H1 (cell line): ENCODE measurements around the gene AIDA. TPM values are rescaled to one million over a fixed set of nuclear protein-coding genes. Genes with fewer than 3 reads are reported as not detected.

Experiments
- CTCF ChIA-PET: fragments of 300-600 bp; sonication (Branson Sonifier 250); formaldehyde crosslinking; loops from one replicate; lab custom pipeline; 2021; ENCODE audit not compliant: partially characterized antibody; lab: Charles Lee
- POLR2A ChIA-PET: fragments of 300-600 bp; sonication (Branson Sonifier 250); formaldehyde crosslinking; loops from one replicate; lab custom pipeline; 2021; ENCODE audit warnings: inconsistent platforms; ENCODE audit not compliant: partially characterized antibody; lab: Charles Lee
- DNase-seq, 2 experiments: peaks; one replicate each; pipeline versions ENCODE4 v3.0.0 to v3.0.0-alpha.2; 2010 to 2022; ENCODE audit warnings: low spot score in 2 of 2, low read depth in 1 of 2, mixed read lengths in 1 of 2
- FAIRE-seq: peaks from 2 replicates; lab custom pipeline; 2011; peaks lifted over from hg19 to GRCh38; lab: Jason Lieb, UNC
- H2AFZ ChIP-seq: 2 replicates; pipeline ENCODE4 v1.8.1; 2012; ENCODE audit warnings: low read length, inconsistent platforms
- H2AK5ac ChIP-seq: 2 replicates; pipeline ENCODE4 v1.6.1; 2013; ENCODE audit warnings: low read depth, low read length
- H2BK120ac ChIP-seq: replicated peaks from 2 replicates; pipeline ENCODE3; 2013; ENCODE audit warnings: low read depth, low read length, inconsistent platforms
- H2BK12ac ChIP-seq: 2 replicates; pipeline ENCODE4 v1.6.1; 2013; ENCODE audit warnings: low read depth, low read length
- H2BK15ac ChIP-seq: 2 replicates; pipeline ENCODE4 v1.6.1; 2013; ENCODE audit warnings: low read length
- H2BK20ac ChIP-seq: 2 replicates; pipeline ENCODE4 v1.6.1; 2013; ENCODE audit warnings: low read length
- H2BK5ac ChIP-seq: 2 replicates; pipeline ENCODE4 v1.6.1; 2013; ENCODE audit warnings: low read depth, low read length
- H3K14ac ChIP-seq: 2 replicates; pipeline ENCODE4 v1.6.1; 2013; ENCODE audit warnings: inconsistent platforms; ENCODE audit not compliant: insufficient read length
- H3K18ac ChIP-seq: 2 replicates; pipeline ENCODE4 v1.6.1; 2013; ENCODE audit warnings: low read length; ENCODE audit errors: extremely low read depth
- H3K23ac ChIP-seq: 2 replicates; pipeline ENCODE4 v1.6.1; 2013; ENCODE audit warnings: inconsistent platforms; ENCODE audit not compliant: insufficient read length
- H3K23me2 ChIP-seq: 2 replicates; pipeline ENCODE4 v1.6.1; 2013; ENCODE audit warnings: low read depth, low read length
- H3K27ac ChIP-seq: 2 replicates; pipeline ENCODE4 v1.6.1; 2011; ENCODE audit warnings: low read depth, low read length, inconsistent platforms
- H3K27me3 ChIP-seq, 4 experiments: replicated peaks in 1 of 4; 1 replicate in 1 of 4; 2 replicates in 3 of 4; pipeline versions ENCODE4 v1.6.1 to v1.8.1; 2011 to 2013; ENCODE audit warnings: low read length in 3 of 4, mild to moderate bottlenecking in 3 of 4, inconsistent platforms in 2 of 4, mixed read lengths in 2 of 4, moderate library complexity in 1 of 4; ENCODE audit not compliant: control insufficient read depth in 3 of 4, insufficient read depth in 3 of 4; ENCODE audit errors: extremely low read depth in 1 of 4
- H3K36me3 ChIP-seq, 4 experiments: 2 replicates each; pipeline versions ENCODE4 v1.6.1 to v1.8.1; 2011 to 2013; ENCODE audit warnings: mild to moderate bottlenecking in 4 of 4, low read length in 3 of 4, moderate library complexity in 2 of 4, control low read depth in 1 of 4, inconsistent platforms in 1 of 4; ENCODE audit not compliant: insufficient read depth in 4 of 4, control insufficient read depth in 2 of 4
- H3K4ac ChIP-seq: replicated peaks from 2 replicates; pipeline ENCODE3; 2013; ENCODE audit warnings: low read length, low read depth, mixed read lengths, inconsistent platforms; ENCODE audit not compliant: insufficient read length
- H3K4me1 ChIP-seq, 4 experiments: replicated peaks in 1 of 4; 1 replicate in 1 of 4; 2 replicates in 3 of 4; pipeline versions ENCODE4 v1.6.1 to v1.8.1; 2011 to 2013; ENCODE audit warnings: low read length in 3 of 4, inconsistent platforms in 2 of 4, mixed read lengths in 1 of 4; ENCODE audit not compliant: insufficient read depth in 4 of 4, control insufficient read depth in 3 of 4
- H3K4me2 ChIP-seq, 2 experiments: 2 replicates each; pipeline versions ENCODE4 v1.6.1 to v1.8.1; 2011 to 2013; ENCODE audit warnings: low read depth in 2 of 2, low read length in 2 of 2, control low read depth in 1 of 2, inconsistent platforms in 1 of 2, mild to moderate bottlenecking in 1 of 2; ENCODE audit not compliant: insufficient read depth in 1 of 2
- H3K4me3 ChIP-seq, 4 experiments: fragments of 200-600, 300-600 bp in 1 of 4; sonication (generic), shearing (Covaris generic), sonication (Bioruptor Twin) in 1 of 4; 2 replicates each; pipeline versions ENCODE4 v1.5.1 to v1.8.1; 2011 to 2016; ENCODE audit warnings: low read length in 4 of 4, low read depth in 3 of 4, control low read depth in 2 of 4, inconsistent platforms in 2 of 4, mild to moderate bottlenecking in 2 of 4, mixed read lengths in 1 of 4, moderate library complexity in 1 of 4; ENCODE audit not compliant: insufficient read depth in 2 of 4; ENCODE audit errors: extremely low read depth in 1 of 4
- H3K56ac ChIP-seq: replicated peaks from 2 replicates; pipeline ENCODE3; 2013; ENCODE audit warnings: low read depth, mild to moderate bottlenecking, mixed read lengths, low read length, inconsistent platforms; ENCODE audit not compliant: insufficient read length
- H3K79me1 ChIP-seq: 2 replicates; pipeline ENCODE4 v1.6.1; 2013; ENCODE audit warnings: low read depth, low read length, control low read depth
- H3K79me2 ChIP-seq, 2 experiments: 2 replicates each; pipeline versions ENCODE4 v1.6.1 to v1.8.1; 2012 to 2013; ENCODE audit warnings: low read length in 2 of 2, mild to moderate bottlenecking in 2 of 2, inconsistent platforms in 1 of 2; ENCODE audit not compliant: insufficient read depth in 2 of 2, control insufficient read depth in 1 of 2
- H3K9ac ChIP-seq, 4 experiments: replicated peaks in 1 of 4; 1 replicate in 1 of 4; 2 replicates in 3 of 4; pipeline versions ENCODE4 v1.6.1 to v1.8.1; 2011 to 2013; ENCODE audit warnings: low read depth in 3 of 4, low read length in 3 of 4, control low read depth in 2 of 4, mild to moderate bottlenecking in 2 of 4, moderate library complexity in 2 of 4, inconsistent platforms in 1 of 4; ENCODE audit errors: extremely low read depth in 1 of 4
- H3K9me3 ChIP-seq, 2 experiments: 2 replicates each; pipeline versions ENCODE4 v1.6.1 to v1.8.1; 2012 to 2013; ENCODE audit warnings: mild to moderate bottlenecking in 2 of 2, moderate library complexity in 2 of 2, control low read depth in 1 of 2, inconsistent platforms in 1 of 2, low read depth in 1 of 2, low read length in 1 of 2, mixed read lengths in 1 of 2; ENCODE audit not compliant: insufficient read depth in 2 of 2
- H4K20me1 ChIP-seq, 2 experiments: replicated peaks in 1 of 2; 2 replicates each; pipeline versions ENCODE3 to v1.8.1; 2011 to 2013; ENCODE audit warnings: inconsistent platforms in 2 of 2, low read length in 2 of 2, mild to moderate bottlenecking in 1 of 2; ENCODE audit not compliant: insufficient read depth in 2 of 2, control insufficient read depth in 1 of 2
- H4K5ac ChIP-seq: 2 replicates; pipeline ENCODE4 v1.6.1; 2013; ENCODE audit warnings: low read length, low read depth, mixed read lengths, inconsistent platforms; ENCODE audit not compliant: insufficient read length
- H4K8ac ChIP-seq: 2 replicates; pipeline ENCODE4 v1.8.0; 2013; ENCODE audit warnings: mild to moderate bottlenecking, moderate library complexity, low read length, inconsistent platforms; ENCODE audit not compliant: insufficient read depth; ENCODE audit errors: extremely low read depth
- H4K91ac ChIP-seq: replicated peaks from 2 replicates; pipeline ENCODE3; 2013; ENCODE audit warnings: low read length, mixed read lengths, inconsistent platforms; ENCODE audit not compliant: insufficient read length
- E2F6 ChIP-seq: IDR thresholded peaks from 2 replicates; pipeline ENCODE4 v1.6.1; 2012; ENCODE audit warnings: inconsistent platforms
- HDAC6 ChIP-seq: IDR thresholded peaks from one replicate; pipeline ENCODE4 v1.7.1; 2012; ENCODE audit warnings: low read depth, mild to moderate bottlenecking, inconsistent platforms, low read length, moderate library complexity
- JUND ChIP-seq: IDR thresholded peaks from 2 replicates; pipeline ENCODE4 v1.6.1; 2011; ENCODE audit warnings: mild to moderate bottlenecking, improper control_type of control experiment, low read length
- KDM5A ChIP-seq: fragments of 200-600 bp; IDR thresholded peaks from 2 replicates; pipeline ENCODE4 v1.7.1; 2012; ENCODE audit warnings: mild to moderate bottlenecking, low read length, inconsistent platforms, mixed read lengths
- USF2 ChIP-seq: IDR thresholded peaks from 2 replicates; pipeline ENCODE4 v1.6.1; 2011; ENCODE audit warnings: low read length, improper control_type of control experiment
- polyA plus RNA-seq, 7 experiments: library from polyadenylated mRNA; depleted of rRNA in 3 of 7; stranded (reverse) in 5 of 7; unstranded in 2 of 7; fragments of >200 nt in 5 of 7; fragments of 200-250 nt in 2 of 7; gene quantifications; 1 replicate in 5 of 7; 2 replicates in 1 of 7; 4 replicates in 1 of 7; pipeline versions ENCODE4 v1.2.1 to v1.2.3, GENCODE V29; 2011 to 2013; ENCODE audit warnings: missing spikeins in 2 of 7, mixed read lengths in 2 of 7
- total RNA-seq: library from RNA; stranded (reverse); fragmentation: NEBNext Ultra II Directional; extraction: Animal tissue kit (Norgen Biotek cat#: 25700); gene quantifications from 2 replicates; pipeline ENCODE4 v1.2.1, GENCODE V29; 2021

The AIDA gene
- total and polyA plus RNA-seq, 2 of the 8 experiments (the other 6 are each of a cell fraction or from before 2014, with no cell fraction given) = 52.5 to 103 TPM

DNA sequence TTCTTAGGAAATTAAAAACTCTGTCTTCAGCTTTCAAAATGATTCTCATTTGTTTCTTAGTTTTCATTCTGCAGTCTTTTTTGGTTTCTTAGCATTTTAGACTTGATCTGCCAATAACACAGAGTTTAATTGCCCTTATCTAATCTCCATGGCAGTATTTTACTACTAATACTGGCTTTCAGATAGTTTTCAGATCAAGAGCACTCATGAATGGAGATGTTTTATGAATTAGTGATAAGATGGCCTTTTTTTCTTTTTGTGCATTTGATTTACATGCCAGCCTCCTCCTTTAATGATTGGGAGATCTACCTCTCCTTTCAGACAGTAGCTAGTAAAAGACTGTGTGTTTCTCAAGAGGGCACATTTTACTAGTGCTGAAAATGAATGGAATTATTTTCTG is 88.8 kb downstream of the AIDA start:
- ChIA-PET POLR2A (no interaction called here), CTCF (interaction anchor here (1.2 kb wide), 1 partner anchor 11 kb away, joined by 4 read pairs; no protein-coding TSS in a partner anchor)
- H2BK5ac ChIP-seq = no peak overlapping the region
- H3K4me2 ChIP-seq = no peak overlapping the region
- no peak for FAIRE-seq
- H4K5ac ChIP-seq = no peak overlapping the region
- peaks cover 0 to 30% of the 10 kb centered on the region in 2 experiments; a peak in 3 of 4 replicates for H3K79me2 ChIP-seq
- no peak overlapping the region for H2BK20ac ChIP-seq
- TF ChIP-seq E2F6 (no peak), USF2 (no peak), JUND (no peak), HDAC6 (no peak), KDM5A (no peak)
- no peak overlapping the region for H3K14ac ChIP-seq
- H3K56ac ChIP-seq = no peak overlapping the region
- no peak overlapping the region for H3K4ac ChIP-seq
- no peaks in the 10 kb centered on the region for H3K9me3 ChIP-seq
- no peak overlapping the region for H2BK12ac ChIP-seq
- no peak overlapping the region for H3K23ac ChIP-seq
- peaks cover 6% of the 10 kb centered on the region; the same call in 1 of the 2 replicates for H3K23me2 ChIP-seq
- no peak overlapping the region for H3K4me3 ChIP-seq
- no peak overlapping the region for H4K8ac ChIP-seq
- H3K36me3 ChIP-seq = peaks cover 8 to 46% (median 35%) of the 10 kb centered on the region in 4 experiments
- H3K79me1 ChIP-seq = peaks cover 6% of the 10 kb centered on the region
- no peak overlapping the region for H2AFZ ChIP-seq
- H4K20me1 ChIP-seq = peaks cover 2 to 7% of the 10 kb centered on the region in 2 experiments
- H3K4me1 ChIP-seq = peaks cover 0 to 4% (median 1%) of the 10 kb centered on the region in 4 experiments; a peak in 3 of 7 replicates
- H4K91ac ChIP-seq = no peak overlapping the region
- no peak overlapping the region for H2BK120ac ChIP-seq
- H3K9ac ChIP-seq = no peak overlapping the region
- no peak overlapping the region for H3K27ac ChIP-seq
- no peak for DNase-seq
- no peaks in the 10 kb centered on the region for H3K27me3 ChIP-seq
- no peak overlapping the region for H2BK15ac ChIP-seq
- no peak overlapping the region for H3K18ac ChIP-seq
- no peak overlapping the region for H2AK5ac ChIP-seq
